HEK293 (cell line): ENCODE data around the gene DDX46.

Source experiments
- CTCF ChIA-PET: fragments of 350-600 bp; formaldehyde crosslinking; extraction: SDS; loops from one replicate; lab custom pipeline; 2021; ENCODE audit warnings: antibody characterized with exemption; lab: Yijun Ruan, JAX
- POLR2A ChIA-PET: fragments of 300-600 bp; formaldehyde crosslinking; extraction: SDS; loops from one replicate; lab custom pipeline; 2020; ENCODE audit warnings: antibody characterized with exemption, inconsistent platforms; lab: Yijun Ruan, JAX
- H3K27ac ChIP-seq: fragments of 200-500 bp; sonication (Bioruptor generic); 2 replicates; pipeline ENCODE4 v1.5.1; 2014; ENCODE audit warnings: low read depth, low read length, control low read depth, inconsistent platforms; ENCODE audit errors: extremely low read depth
- H3K36me3 ChIP-seq, 2 experiments: fragments of 200-500 bp in 1 of 2; sonication (Bioruptor generic) in 1 of 2; 1 replicate in 1 of 2; 2 replicates in 1 of 2; pipeline ENCODE4 v1.5.1; 2014 to 2017; ENCODE audit warnings: inconsistent platforms in 2 of 2, low read length in 2 of 2; ENCODE audit not compliant: control insufficient read depth in 2 of 2, insufficient read depth in 1 of 2
- H3K4me1 ChIP-seq: fragments of 200-500 bp; sonication (Bioruptor generic); 2 replicates; pipeline ENCODE4 v1.5.1; 2014; ENCODE audit warnings: mild to moderate bottlenecking, low read length, inconsistent platforms; ENCODE audit not compliant: control insufficient read depth, insufficient read depth
- H3K4me3 ChIP-seq: 2 replicates; pipeline ENCODE4 v1.5.1; 2011; ENCODE audit warnings: low read depth, mild to moderate bottlenecking, control low read depth, low read length, moderate library complexity
- H3K9me3 ChIP-seq: fragments of 200-500 bp; sonication (Bioruptor generic); 2 replicates; pipeline ENCODE4 v1.5.1; 2014; ENCODE audit warnings: low read depth, low read length, inconsistent platforms; ENCODE audit not compliant: control insufficient read depth, insufficient read depth
- GLIS1 ChIP-seq: fragments of 450-650 bp; formaldehyde crosslinking; IDR thresholded peaks from 2 replicates; pipeline ENCODE4 v1.5.1; 2016; ENCODE audit warnings: missing biosample characterization, missing genetic modification characterization
- HOXC10 ChIP-seq: sonication (generic); formaldehyde crosslinking; IDR thresholded peaks from 2 replicates; pipeline ENCODE4 v1.8.1; 2023; ENCODE audit warnings: mild to moderate bottlenecking, missing genetic modification reagents
- IKZF3 ChIP-seq: fragments of 450-650 bp; IDR thresholded peaks from 2 replicates; pipeline ENCODE4 v1.5.0; 2018; ENCODE audit warnings: missing biosample characterization, mild to moderate bottlenecking, missing genetic modification characterization, moderate library complexity
- KLF16 ChIP-seq: fragments of 450-650 bp; formaldehyde crosslinking; IDR thresholded peaks from 2 replicates; pipeline ENCODE4 v1.5.1; 2017; ENCODE audit warnings: missing biosample characterization, missing genetic modification characterization
- MYNN ChIP-seq: fragments of 450-650 bp; formaldehyde crosslinking; IDR thresholded peaks from 2 replicates; pipeline ENCODE4 v1.5.1; 2016; ENCODE audit warnings: missing biosample characterization, missing genetic modification characterization, borderline replicate concordance
- OSR2 ChIP-seq: fragments of 450-650 bp; formaldehyde crosslinking; IDR thresholded peaks from 2 replicates; pipeline ENCODE4 v1.5.1; 2016; ENCODE audit warnings: missing biosample characterization, missing genetic modification characterization
- ZBTB21 ChIP-seq: fragments of 450-650 bp; formaldehyde crosslinking; IDR thresholded peaks from 2 replicates; pipeline ENCODE4 v1.5.1; 2017; ENCODE audit warnings: missing biosample characterization, missing genetic modification characterization
- ZFHX2 ChIP-seq: fragments of 450-650 bp; formaldehyde crosslinking; conservative IDR thresholded peaks from 2 replicates; pipeline ENCODE4 v1.5.1; 2016; ENCODE audit warnings: missing biosample characterization, missing genetic modification characterization
- ZNF10 ChIP-seq: fragments of 450-650 bp; formaldehyde crosslinking; IDR thresholded peaks from 2 replicates; pipeline ENCODE4 v1.5.1; 2017; ENCODE audit warnings: missing biosample characterization, missing genetic modification characterization
- ZNF146 ChIP-seq: fragments of 450-650 bp; formaldehyde crosslinking; IDR thresholded peaks from 2 replicates; pipeline ENCODE4 v1.5.1; 2016; ENCODE audit warnings: missing biosample characterization, missing genetic modification characterization
- ZNF274 ChIP-seq, 2 experiments: fragments of 200-500 bp in 1 of 2; fragments of 450-650 bp in 1 of 2; sonication (Bioruptor generic) in 1 of 2; formaldehyde crosslinking in 1 of 2; IDR thresholded peaks; 2 replicates each; pipeline versions ENCODE4 v1.5.1 to v1.6.1; 2014 to 2016; ENCODE audit warnings: borderline replicate concordance in 1 of 2, inconsistent platforms in 1 of 2, low read length in 1 of 2, missing biosample characterization in 1 of 2, missing genetic modification characterization in 1 of 2
- ZNF354C ChIP-seq: fragments of 450-650 bp; formaldehyde crosslinking; IDR thresholded peaks from 2 replicates; pipeline ENCODE4 v1.5.1; 2016; ENCODE audit warnings: missing biosample characterization, missing genetic modification characterization, low read depth, borderline replicate concordance
- ZNF366 ChIP-seq: fragments of 450-650 bp; formaldehyde crosslinking; conservative IDR thresholded peaks from 2 replicates; pipeline ENCODE4 v1.5.1; 2016; ENCODE audit warnings: missing biosample characterization, missing genetic modification characterization
- ZNF596 ChIP-seq: fragments of 450-650 bp; IDR thresholded peaks from 2 replicates; pipeline ENCODE4 v1.5.0; 2018; ENCODE audit warnings: missing biosample characterization, mild to moderate bottlenecking, missing genetic modification characterization, moderate library complexity
- TF ChIP-seq, protein P1 (sequence below): fragments of 450-650 bp; formaldehyde crosslinking; IDR thresholded peaks from 2 replicates; pipeline ENCODE4 v1.5.1; 2016; ENCODE audit warnings: missing biosample characterization, missing genetic modification characterization, borderline replicate concordance
- TF ChIP-seq, protein P2 (sequence below): fragments of 450-650 bp; formaldehyde crosslinking; IDR thresholded peaks from 2 replicates; pipeline ENCODE4; 2016; ENCODE audit warnings: missing biosample characterization, missing genetic modification characterization
- TF ChIP-seq, protein P3 (sequence below): fragments of 450-650 bp; formaldehyde crosslinking; IDR thresholded peaks from 2 replicates; pipeline ENCODE4 v1.5.1; 2016; ENCODE audit warnings: missing biosample characterization, missing genetic modification characterization, borderline replicate concordance
- TF ChIP-seq, protein P4 (sequence below): fragments of 450-650 bp; formaldehyde crosslinking; IDR thresholded peaks from 2 replicates; pipeline ENCODE4 v1.5.1; 2017; ENCODE audit warnings: missing biosample characterization, mild to moderate bottlenecking, missing genetic modification characterization, moderate library complexity
- TF ChIP-seq, protein P5 (sequence below): sonication (generic); formaldehyde crosslinking; IDR thresholded peaks from 2 replicates; pipeline ENCODE4 v1.8.1; 2022; ENCODE audit warnings: mild to moderate bottlenecking, moderate library complexity, missing genetic modification reagents

The DDX46 gene

DNA sequence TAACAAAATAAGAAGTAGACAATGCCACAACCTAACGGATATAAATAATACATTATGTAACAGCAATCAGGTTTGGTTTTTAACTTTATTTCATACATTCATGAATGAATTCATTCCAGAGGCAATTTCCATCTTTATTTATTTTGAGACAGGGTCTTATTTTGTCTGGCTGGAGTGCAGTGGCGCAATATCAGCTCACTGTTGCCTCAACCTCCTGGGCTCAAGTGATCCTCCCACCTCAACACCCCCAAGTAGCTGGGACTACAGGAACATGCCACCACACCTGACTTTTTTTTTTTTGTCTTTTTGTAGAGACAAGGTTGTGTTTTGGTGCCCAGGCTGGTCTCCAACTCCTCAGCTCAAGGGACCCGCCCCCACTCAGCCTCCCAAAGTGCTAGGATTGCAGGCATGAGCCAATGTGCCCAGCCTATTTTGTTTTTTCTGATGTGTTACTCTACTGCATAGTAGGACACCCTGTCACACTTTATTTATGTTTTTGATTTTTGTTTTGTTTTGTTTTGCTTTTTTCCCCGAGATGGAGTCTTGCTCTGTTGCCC is 60.9 kb downstream of the DDX46 start:
- no peak overlapping the region for H3K4me3 ChIP-seq
- CTCF ChIA-PET = interaction anchor here (0.6 kb wide), 1 partner anchor 34 kb away, joined by 5 read pairs; no protein-coding TSS in a partner anchor
- no peaks in the 10 kb centered on the region for H3K4me1 ChIP-seq
- no peaks in the 10 kb centered on the region for H3K9me3 ChIP-seq
- POLR2A ChIA-PET = no interaction called here
- TF ChIP-seq GLIS1 (tag by site-specific recombination) (peak; percentile 18; the same call in 1 of the 2 replicates), ZNF596 (tag by site-specific recombination) (no peak), ZNF366 (no peak), MYNN (tag by site-specific recombination) (no peak), ZFHX2 (peak; percentile 30; the same call in 1 of the 2 replicates)
- TF ChIP-seq, protein P1, sequence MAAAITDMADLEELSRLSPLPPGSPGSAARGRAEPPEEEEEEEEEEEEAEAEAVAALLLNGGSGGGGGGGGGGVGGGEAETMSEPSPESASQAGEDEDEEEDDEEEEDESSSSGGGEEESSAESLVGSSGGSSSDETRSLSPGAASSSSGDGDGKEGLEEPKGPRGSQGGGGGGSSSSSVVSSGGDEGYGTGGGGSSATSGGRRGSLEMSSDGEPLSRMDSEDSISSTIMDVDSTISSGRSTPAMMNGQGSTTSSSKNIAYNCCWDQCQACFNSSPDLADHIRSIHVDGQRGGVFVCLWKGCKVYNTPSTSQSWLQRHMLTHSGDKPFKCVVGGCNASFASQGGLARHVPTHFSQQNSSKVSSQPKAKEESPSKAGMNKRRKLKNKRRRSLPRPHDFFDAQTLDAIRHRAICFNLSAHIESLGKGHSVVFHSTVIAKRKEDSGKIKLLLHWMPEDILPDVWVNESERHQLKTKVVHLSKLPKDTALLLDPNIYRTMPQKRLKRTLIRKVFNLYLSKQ (tag by site-specific recombination) = no peak
- TF ChIP-seq, all 188 proteins: peak for 2
- Histone ChIP-seq H3K36me3 (peaks cover 81 to 86% of the 10 kb centered on the region in 2 experiments), H3K27ac (no peak overlapping the region)

DNA sequence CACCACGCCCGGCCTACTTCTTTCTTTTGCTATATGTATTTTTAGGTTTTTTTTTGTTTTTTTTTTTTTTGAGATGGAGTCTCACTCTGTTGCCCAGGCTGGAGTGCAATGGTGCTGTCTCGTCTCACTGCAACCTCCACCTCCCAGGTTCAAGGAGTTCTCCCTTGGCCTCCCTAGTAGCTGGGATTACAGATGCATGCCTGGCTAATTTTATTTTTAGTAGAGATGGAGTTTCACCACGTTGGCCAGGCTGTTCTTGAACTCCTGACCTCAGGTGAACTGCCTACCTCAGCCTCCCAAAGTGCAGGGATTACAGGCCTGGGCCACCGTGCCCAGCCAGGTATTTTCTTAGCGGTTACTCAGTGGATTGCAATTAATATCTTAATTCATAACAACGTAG is 63.3 kb downstream of the DDX46 start:
- no peak overlapping the region for H3K4me3 ChIP-seq
- no peak for TF ChIP-seq KLF16
- TF ChIP-seq, all 188 proteins: peak for 0
- POLR2A ChIA-PET = no interaction called here
- H3K9me3 ChIP-seq = no peaks in the 10 kb centered on the region
- peaks cover 66 to 87% of the 10 kb centered on the region in 2 experiments for H3K36me3 ChIP-seq
- no peaks in the 10 kb centered on the region for H3K4me1 ChIP-seq
- no peak overlapping the region for H3K27ac ChIP-seq
- CTCF ChIA-PET = no interaction called here

DNA sequence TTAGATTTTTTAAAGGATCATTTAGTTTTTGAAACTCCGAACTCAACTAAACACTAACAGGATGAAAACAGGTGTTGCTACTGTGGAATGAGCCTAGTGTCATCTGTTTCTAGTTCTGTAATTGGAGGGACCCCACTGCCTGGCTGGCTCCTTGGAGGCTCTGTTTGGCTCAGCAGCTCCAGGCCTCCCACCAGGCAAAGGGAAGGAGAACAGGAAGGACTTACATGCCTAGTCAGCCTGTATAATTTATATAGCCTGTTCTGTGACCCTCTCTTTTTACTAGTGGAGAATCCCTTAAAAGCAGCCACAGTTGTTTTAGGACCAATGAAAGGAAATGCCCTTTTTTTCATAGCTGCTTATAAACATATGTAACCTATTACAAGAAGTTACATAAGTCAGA is 66.1 kb downstream of the DDX46 start:
- H3K36me3 ChIP-seq = peaks cover 63 to 89% of the 10 kb centered on the region in 2 experiments
- no peak overlapping the region for H3K27ac ChIP-seq
- no peaks in the 10 kb centered on the region for H3K9me3 ChIP-seq
- ChIA-PET POLR2A (interaction anchor here (1.5 kb wide), 1 partner anchor 21 kb away, joined by 5 read pairs; the partner anchor contains the start of gene C5orf24), CTCF (interaction anchor here (1.2 kb wide), 2 partner anchors 80 to 380 kb away, joined by 3 read pairs; partner anchors contain the start of gene PCBD2)
- H3K4me1 ChIP-seq = no peaks in the 10 kb centered on the region
- no peak overlapping the region for H3K4me3 ChIP-seq
- TF ChIP-seq ZNF354C (tag by site-specific recombination) (no peak), OSR2 (tag by site-specific recombination) (no peak), ZBTB21 (tag by site-specific recombination) (no peak), ZNF10 (tag by site-specific recombination) (no peak), ZNF274 (IDR thresholded peaks at IDR 0.05; ENCODE audit: low read length) (no peak), ZNF274 (tag by site-specific recombination; IDR thresholded peaks at IDR 0.05; ENCODE audit: borderline replicate concordance) (no peak), IKZF3 (tag by site-specific recombination) (no peak), HOXC10 (CRISPR knock-in tag) (no peak), KLF16 (no peak), ZNF146 (tag by site-specific recombination) (no peak), GLIS1 (tag by site-specific recombination) (no peak)
- TF ChIP-seq, protein P2, sequence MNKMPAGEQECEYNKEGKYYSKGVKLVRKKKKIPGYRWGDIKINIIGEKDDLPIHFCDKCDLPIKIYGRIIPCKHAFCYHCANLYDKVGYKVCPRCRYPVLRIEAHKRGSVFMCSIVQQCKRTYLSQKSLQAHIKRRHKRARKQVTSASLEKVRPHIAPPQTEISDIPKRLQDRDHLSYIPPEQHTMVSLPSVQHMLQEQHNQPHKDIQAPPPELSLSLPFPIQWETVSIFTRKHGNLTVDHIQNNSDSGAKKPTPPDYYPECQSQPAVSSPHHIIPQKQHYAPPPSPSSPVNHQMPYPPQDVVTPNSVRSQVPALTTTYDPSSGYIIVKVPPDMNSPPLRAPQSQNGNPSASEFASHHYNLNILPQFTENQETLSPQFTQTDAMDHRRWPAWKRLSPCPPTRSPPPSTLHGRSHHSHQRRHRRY = no peak
- TF ChIP-seq, protein P3, sequence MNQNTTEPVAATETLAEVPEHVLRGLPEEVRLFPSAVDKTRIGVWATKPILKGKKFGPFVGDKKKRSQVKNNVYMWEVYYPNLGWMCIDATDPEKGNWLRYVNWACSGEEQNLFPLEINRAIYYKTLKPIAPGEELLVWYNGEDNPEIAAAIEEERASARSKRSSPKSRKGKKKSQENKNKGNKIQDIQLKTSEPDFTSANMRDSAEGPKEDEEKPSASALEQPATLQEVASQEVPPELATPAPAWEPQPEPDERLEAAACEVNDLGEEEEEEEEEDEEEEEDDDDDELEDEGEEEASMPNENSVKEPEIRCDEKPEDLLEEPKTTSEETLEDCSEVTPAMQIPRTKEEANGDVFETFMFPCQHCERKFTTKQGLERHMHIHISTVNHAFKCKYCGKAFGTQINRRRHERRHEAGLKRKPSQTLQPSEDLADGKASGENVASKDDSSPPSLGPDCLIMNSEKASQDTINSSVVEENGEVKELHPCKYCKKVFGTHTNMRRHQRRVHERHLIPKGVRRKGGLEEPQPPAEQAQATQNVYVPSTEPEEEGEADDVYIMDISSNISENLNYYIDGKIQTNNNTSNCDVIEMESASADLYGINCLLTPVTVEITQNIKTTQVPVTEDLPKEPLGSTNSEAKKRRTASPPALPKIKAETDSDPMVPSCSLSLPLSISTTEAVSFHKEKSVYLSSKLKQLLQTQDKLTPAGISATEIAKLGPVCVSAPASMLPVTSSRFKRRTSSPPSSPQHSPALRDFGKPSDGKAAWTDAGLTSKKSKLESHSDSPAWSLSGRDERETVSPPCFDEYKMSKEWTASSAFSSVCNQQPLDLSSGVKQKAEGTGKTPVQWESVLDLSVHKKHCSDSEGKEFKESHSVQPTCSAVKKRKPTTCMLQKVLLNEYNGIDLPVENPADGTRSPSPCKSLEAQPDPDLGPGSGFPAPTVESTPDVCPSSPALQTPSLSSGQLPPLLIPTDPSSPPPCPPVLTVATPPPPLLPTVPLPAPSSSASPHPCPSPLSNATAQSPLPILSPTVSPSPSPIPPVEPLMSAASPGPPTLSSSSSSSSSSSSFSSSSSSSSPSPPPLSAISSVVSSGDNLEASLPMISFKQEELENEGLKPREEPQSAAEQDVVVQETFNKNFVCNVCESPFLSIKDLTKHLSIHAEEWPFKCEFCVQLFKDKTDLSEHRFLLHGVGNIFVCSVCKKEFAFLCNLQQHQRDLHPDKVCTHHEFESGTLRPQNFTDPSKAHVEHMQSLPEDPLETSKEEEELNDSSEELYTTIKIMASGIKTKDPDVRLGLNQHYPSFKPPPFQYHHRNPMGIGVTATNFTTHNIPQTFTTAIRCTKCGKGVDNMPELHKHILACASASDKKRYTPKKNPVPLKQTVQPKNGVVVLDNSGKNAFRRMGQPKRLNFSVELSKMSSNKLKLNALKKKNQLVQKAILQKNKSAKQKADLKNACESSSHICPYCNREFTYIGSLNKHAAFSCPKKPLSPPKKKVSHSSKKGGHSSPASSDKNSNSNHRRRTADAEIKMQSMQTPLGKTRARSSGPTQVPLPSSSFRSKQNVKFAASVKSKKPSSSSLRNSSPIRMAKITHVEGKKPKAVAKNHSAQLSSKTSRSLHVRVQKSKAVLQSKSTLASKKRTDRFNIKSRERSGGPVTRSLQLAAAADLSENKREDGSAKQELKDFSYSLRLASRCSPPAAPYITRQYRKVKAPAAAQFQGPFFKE = no peak
- TF ChIP-seq, protein P4, sequence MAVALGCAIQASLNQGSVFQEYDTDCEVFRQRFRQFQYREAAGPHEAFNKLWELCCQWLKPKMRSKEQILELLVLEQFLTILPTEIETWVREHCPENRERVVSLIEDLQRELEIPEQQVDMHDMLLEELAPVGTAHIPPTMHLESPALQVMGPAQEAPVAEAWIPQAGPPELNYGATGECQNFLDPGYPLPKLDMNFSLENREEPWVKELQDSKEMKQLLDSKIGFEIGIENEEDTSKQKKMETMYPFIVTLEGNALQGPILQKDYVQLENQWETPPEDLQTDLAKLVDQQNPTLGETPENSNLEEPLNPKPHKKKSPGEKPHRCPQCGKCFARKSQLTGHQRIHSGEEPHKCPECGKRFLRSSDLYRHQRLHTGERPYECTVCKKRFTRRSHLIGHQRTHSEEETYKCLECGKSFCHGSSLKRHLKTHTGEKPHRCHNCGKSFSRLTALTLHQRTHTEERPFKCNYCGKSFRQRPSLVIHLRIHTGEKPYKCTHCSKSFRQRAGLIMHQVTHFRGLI (tag by site-specific recombination) = no peak
- TF ChIP-seq, protein P5, sequence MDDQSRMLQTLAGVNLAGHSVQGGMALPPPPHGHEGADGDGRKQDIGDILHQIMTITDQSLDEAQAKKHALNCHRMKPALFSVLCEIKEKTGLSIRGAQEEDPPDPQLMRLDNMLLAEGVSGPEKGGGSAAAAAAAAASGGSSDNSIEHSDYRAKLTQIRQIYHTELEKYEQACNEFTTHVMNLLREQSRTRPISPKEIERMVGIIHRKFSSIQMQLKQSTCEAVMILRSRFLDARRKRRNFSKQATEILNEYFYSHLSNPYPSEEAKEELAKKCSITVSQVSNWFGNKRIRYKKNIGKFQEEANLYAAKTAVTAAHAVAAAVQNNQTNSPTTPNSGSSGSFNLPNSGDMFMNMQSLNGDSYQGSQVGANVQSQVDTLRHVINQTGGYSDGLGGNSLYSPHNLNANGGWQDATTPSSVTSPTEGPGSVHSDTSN (CRISPR knock-in tag) = no peak
